Fibroblast of pulmonary artery (primary cell): ENCODE results near the gene RAET1L.
"Not testable (repeated sequence)": the region's sequence is repeated elsewhere in the genome, so short reads cannot be mapped to it uniquely, and the experiment has no call there.

Source experiments
- DNase-seq: peaks from one replicate; pipeline ENCODE4 v3.0.0-alpha.2; 2010; ENCODE audit warnings: low read depth
- H3K4me3 ChIP-seq: replicated peaks from 2 replicates; pipeline ENCODE4 v1.5.1; 2011; ENCODE audit warnings: low read depth, mild to moderate bottlenecking, control low read depth, low read length, moderate library complexity
- TF ChIP-seq, protein P1 (sequence below): IDR thresholded peaks from 2 replicates; pipeline ENCODE4 v1.5.1; 2011; ENCODE audit warnings: mild to moderate bottlenecking, control low read depth, low read length, inconsistent platforms; ENCODE audit errors: missing control alignments

RAET1L gene

DNA sequence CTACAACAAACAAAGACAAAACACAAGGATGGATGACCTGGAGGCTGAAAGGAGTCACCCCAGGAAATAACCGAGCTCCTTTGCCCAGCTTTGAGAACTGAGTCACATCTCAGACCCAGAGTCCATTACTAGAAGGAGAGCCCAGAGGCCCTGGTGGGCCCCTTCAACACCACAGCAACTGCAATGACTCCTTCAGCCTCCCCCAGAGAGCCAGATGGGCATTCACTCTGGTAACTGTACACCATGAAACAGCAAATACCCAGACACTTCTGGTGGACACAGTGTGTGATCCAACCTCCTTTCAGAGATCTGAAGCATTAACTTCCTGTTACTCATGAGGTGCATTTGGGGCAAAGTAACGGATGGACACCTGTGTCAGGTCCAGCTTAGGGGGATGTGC is 22.6 kb downstream of the RAET1L start:
- no peak overlapping the region for H3K4me3 ChIP-seq
- no peak for DNase-seq
- TF ChIP-seq, protein P1, sequence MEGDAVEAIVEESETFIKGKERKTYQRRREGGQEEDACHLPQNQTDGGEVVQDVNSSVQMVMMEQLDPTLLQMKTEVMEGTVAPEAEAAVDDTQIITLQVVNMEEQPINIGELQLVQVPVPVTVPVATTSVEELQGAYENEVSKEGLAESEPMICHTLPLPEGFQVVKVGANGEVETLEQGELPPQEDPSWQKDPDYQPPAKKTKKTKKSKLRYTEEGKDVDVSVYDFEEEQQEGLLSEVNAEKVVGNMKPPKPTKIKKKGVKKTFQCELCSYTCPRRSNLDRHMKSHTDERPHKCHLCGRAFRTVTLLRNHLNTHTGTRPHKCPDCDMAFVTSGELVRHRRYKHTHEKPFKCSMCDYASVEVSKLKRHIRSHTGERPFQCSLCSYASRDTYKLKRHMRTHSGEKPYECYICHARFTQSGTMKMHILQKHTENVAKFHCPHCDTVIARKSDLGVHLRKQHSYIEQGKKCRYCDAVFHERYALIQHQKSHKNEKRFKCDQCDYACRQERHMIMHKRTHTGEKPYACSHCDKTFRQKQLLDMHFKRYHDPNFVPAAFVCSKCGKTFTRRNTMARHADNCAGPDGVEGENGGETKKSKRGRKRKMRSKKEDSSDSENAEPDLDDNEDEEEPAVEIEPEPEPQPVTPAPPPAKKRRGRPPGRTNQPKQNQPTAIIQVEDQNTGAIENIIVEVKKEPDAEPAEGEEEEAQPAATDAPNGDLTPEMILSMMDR = no peak

DNA sequence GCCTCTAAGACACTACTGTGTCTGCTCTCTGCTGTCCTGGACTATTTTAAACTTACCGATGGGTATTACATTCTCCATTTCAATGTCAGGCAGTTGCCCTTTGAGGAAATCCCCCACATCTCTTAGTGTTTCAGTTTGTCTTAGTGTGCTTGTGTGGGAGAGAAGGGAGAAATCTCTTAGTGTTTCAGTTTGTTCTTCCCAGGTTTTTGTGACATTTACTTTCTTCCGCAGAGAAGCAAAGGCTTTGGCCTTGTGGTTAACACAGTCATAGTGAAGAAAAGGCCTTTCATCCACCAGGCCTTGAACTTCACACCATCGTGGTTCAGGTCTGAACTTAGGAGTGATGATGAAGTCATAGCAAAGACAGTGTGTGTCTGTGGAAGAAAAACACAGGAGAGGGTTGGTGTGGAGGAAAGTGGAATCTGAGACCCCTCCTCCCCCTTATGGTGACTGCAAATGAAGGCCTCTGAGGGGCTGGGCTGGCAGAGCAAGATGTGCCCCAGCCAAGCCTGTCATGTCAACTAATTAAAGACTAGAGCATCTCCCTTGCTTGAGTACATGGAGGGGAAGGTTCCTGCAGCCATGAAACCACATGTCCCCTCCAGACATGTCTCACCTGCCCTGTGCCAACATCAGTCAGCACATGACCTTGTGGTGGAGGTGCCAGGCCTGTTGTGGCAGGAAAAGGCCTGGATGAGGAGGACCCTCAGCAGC is 23.9 kb downstream of the RAET1L start:
- TF ChIP-seq, protein P1 = no peak
- DNase-seq = no peak
- H3K4me3 ChIP-seq = no peak overlapping the region

DNA sequence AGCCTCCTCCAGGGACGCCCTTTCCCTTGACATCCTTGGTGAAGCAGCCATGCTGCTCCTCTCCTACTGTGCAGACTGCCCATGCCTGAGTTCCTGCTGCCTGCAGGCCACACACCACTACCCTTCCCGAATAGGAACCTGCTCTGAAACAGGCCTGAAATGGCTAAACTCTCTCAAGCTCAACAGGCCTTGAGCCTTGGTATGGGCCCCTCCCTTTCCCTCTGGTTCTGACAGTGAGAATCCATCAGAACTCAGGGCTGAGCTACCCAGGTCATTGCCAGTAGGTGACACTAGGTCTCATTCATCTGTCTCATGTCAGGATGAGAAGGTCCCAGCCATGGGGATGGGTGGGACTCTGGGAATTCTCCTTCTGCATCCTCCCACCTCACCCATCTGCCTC is 25.7 kb downstream of the RAET1L start:
- TF ChIP-seq, protein P1 = no peak
- H3K4me3 ChIP-seq = no peak overlapping the region
- no peak for DNase-seq

DNA sequence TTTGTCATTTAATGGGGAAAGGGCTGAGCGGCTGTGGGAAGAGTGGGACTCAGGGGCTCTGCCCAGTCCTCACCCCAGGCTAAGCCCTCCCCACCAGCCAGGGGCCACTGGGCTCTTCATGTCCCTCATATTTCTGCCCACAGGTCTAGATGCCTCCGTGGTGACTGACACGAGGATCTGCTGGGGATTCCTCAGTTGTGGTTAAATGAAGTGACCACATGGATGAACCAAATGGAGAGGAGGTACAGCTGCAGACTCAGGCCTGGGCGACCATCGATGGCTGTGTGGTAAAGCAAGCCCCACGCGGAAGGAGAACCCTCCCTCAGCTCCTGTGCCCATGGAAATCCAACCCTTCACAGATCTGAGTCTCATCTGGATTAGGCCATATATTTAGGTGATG is 29.4 kb downstream of the RAET1L start:
- no peak for DNase-seq
- no peak overlapping the region for H3K4me3 ChIP-seq
- TF ChIP-seq, protein P1 = no peak

DNA sequence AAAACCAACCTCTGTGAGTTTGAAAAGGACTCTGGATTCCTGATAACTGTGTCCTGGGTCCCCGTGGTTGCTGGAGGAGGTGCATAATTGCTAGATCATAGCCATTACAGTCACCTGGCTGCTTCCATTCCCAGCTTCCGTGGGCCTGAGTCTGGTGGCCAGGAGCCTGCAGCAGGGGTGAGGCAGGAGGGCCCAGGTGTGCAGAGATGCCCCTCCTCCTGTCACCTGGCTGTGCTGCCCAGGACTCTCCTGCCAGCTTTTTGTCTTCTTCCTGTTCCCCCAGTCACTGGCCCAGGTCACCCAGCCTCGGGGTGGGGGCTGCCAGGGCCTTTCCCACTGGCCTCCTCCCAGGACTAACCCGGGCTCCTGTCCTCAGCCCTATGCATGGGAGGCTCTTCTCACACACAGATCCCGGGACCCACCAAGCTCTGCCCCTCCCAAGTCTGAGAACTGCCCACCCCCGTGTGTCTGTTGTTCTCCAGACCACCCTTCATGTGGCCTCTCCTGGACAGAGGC is 30.0 kb downstream of the RAET1L start:
- H3K4me3 ChIP-seq = no peak overlapping the region
- DNase-seq = no peak
- TF ChIP-seq, protein P1 = no peak

DNA sequence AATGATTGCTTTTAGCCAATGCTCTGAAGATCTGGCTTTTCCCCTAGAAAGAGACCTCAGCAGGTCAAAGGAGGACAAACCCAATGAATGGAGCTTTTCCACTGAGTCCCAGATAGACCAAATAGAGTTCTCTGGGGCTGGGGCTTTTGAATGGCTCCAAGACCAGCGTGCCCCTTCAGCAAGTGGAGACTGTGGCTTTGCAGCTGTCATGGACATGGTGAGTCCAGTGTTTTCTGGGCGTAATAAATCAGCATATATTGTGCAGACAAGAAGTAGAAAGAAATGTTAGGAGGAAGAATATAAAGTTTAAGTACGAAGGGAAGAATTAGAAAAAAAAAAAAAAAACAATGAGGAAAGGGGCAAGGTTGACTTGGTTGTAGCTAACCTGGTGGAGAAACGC is 33.5 kb downstream of the RAET1L start:
- H3K4me3 ChIP-seq = no peak overlapping the region
- TF ChIP-seq, protein P1 = no peak
- no peak for DNase-seq

DNA sequence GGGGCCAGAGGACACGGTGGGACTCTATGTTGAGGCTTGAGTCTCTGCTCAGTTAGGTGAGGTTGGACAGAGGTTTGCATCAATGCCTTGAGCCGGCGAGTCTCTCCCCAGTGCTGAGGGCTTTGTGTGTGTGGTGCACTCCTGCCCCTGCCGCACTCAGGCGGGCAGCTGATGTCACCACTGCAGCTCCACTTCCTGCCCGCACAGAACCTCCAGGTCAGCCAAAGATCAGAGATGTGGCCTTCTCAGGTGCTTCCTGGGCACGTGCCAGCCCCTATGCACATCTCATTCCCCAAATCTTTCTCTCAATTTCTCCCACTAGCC is 33.9 kb downstream of the RAET1L start:
- not testable (repeated sequence) for DNase-seq, H3K4me3 ChIP-seq
